ENCODE measurements around the gene HASPIN.

DNA sequence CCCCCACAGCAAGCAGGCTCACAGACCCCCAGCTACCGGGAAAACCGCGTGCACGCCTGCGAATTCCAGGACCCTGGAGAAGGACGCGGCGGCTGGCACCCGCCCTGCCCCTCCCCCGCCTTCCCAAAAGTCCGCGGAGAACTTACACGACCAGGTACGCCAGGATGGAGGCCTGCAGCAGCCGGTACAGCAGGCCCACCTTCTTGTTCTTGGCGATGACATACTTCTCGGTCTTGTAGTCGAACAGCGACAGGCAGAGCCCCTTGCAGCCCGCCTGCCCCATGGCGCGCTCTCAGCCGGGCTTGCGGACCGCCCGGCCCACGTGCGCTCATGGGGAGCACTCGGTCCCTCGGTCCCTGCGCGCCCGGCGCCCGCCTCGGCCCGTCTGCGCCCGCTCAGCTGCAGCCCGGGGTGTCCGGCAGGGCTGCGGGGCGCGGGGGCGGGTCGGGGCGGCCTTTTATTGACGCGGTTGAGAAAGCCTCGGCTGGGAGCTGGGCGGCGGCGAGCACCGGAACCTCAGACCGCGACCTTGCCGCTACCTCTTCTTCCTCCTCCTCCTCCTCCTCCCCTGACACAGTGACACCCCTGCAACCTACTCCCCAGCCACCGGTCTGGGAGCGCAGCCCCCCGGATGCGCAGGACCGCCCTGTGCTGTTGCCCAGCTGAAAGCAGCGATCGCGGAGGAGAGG, 27.8 kb upstream of the HASPIN start, which contains the start of gene P2RX5:
- TF ChIP-seq, protein P1, sequence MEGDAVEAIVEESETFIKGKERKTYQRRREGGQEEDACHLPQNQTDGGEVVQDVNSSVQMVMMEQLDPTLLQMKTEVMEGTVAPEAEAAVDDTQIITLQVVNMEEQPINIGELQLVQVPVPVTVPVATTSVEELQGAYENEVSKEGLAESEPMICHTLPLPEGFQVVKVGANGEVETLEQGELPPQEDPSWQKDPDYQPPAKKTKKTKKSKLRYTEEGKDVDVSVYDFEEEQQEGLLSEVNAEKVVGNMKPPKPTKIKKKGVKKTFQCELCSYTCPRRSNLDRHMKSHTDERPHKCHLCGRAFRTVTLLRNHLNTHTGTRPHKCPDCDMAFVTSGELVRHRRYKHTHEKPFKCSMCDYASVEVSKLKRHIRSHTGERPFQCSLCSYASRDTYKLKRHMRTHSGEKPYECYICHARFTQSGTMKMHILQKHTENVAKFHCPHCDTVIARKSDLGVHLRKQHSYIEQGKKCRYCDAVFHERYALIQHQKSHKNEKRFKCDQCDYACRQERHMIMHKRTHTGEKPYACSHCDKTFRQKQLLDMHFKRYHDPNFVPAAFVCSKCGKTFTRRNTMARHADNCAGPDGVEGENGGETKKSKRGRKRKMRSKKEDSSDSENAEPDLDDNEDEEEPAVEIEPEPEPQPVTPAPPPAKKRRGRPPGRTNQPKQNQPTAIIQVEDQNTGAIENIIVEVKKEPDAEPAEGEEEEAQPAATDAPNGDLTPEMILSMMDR (IDR thresholded peaks at IDR 0.05; ENCODE audit: borderline replicate concordance, extremely low read depth, low read length, poor library complexity, severe bottlenecking): no peak
- TF ChIP-seq EZH2 (IDR thresholded peaks at IDR 0.05; ENCODE audit: borderline replicate concordance, low read depth, low read length, severe bottlenecking): peak; percentile 47
